Epithelial cell of esophagus (primary cell): Measurements from ENCODE around the gene PGAM5.
A peak's percentile ranks its signal among the peaks of the same experiment; 100 is the strongest.
"Not testable (repeated sequence)": the region's sequence is repeated elsewhere in the genome, so short reads cannot be mapped to it uniquely, and the experiment has no call there.

Experiments
- DNase-seq: peaks from one replicate; pipeline ENCODE4 v3.0.0; 2010; ENCODE audit warnings: low read depth
- H3K4me3 ChIP-seq: 2 replicates; pipeline ENCODE4 v1.5.1; 2011; ENCODE audit warnings: mild to moderate bottlenecking, low read length, control low read depth
- TF ChIP-seq, protein P1 (sequence below): IDR thresholded peaks from 2 replicates; pipeline ENCODE4 v1.5.1; 2011; ENCODE audit warnings: low read depth, mild to moderate bottlenecking, low read length, control low read depth, inconsistent platforms; ENCODE audit not compliant: insufficient read depth; ENCODE audit errors: missing control alignments

The PGAM5 gene

DNA sequence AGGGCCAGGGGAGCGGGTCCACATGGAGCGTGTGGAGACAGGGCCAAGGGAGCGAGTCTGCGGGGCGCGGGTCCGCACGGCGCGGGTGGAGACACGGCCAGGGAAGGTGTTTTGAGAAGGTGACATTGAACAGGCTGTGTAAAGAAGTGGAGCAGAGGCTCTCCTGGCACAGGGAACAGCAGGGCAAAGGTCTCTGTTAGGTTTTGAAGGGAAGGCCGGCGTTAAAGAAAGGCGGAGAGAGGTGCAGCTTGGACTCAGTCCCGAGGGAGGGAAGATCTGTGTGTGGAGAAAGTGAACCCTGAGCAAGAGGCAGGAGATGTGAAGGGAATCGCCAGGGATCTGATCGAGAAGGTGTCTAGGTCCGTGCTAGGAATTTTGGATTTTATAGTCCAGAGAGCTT is 21.4 kb upstream of the PGAM5 start:
- TF ChIP-seq, protein P1, sequence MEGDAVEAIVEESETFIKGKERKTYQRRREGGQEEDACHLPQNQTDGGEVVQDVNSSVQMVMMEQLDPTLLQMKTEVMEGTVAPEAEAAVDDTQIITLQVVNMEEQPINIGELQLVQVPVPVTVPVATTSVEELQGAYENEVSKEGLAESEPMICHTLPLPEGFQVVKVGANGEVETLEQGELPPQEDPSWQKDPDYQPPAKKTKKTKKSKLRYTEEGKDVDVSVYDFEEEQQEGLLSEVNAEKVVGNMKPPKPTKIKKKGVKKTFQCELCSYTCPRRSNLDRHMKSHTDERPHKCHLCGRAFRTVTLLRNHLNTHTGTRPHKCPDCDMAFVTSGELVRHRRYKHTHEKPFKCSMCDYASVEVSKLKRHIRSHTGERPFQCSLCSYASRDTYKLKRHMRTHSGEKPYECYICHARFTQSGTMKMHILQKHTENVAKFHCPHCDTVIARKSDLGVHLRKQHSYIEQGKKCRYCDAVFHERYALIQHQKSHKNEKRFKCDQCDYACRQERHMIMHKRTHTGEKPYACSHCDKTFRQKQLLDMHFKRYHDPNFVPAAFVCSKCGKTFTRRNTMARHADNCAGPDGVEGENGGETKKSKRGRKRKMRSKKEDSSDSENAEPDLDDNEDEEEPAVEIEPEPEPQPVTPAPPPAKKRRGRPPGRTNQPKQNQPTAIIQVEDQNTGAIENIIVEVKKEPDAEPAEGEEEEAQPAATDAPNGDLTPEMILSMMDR, result no peak
- no peak for DNase-seq
- no peak overlapping the region for H3K4me3 ChIP-seq

DNA sequence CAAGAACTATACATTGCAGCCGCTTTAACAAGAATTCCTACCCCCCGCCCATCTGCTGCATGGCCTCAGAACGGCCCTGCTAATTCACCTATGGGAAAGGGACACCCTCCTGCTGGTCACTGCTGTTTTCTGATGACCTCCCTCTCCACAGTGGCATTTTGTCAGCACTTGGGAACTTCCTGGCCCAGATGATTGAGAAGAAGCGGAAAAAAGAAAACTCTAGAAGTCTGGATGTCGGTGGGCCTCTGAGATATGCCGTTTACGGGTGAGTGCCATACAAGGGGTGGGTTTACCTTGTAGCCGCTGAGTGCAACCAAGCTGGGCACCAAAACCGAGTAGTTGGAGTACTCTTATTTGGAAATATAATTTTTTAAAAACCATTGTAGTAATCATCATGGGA is 20.5 kb upstream of the PGAM5 start:
- TF ChIP-seq, protein P1, result no peak
- DNase-seq, result no peak

DNA sequence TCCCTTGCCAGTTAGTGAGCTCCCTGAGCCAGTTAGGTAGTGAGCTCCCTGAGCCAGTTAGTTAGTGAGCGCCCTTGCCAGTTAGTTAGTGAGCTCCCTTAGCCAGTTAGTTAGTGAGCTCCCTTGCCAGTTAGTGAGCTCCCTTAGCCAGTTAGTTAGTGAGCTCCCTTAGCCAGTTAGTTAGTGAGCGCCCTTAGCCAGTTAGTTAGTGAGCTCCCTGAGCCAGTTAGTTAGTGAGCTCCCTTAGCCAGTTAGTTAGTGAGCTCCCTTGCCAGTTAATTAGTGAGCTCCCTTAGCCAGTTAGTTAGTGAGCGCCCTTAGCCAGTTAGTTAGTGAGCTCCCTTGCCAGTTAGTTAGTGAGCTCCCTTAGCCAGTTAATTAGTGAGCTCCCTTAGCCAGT is 18.6 kb upstream of the PGAM5 start:
- not testable (repeated sequence) for DNase-seq, H3K4me3 ChIP-seq

More for the DNA sequence above, 20.5 kb upstream of the PGAM5 start:
- H3K4me3 ChIP-seq, result no peak overlapping the region

DNA sequence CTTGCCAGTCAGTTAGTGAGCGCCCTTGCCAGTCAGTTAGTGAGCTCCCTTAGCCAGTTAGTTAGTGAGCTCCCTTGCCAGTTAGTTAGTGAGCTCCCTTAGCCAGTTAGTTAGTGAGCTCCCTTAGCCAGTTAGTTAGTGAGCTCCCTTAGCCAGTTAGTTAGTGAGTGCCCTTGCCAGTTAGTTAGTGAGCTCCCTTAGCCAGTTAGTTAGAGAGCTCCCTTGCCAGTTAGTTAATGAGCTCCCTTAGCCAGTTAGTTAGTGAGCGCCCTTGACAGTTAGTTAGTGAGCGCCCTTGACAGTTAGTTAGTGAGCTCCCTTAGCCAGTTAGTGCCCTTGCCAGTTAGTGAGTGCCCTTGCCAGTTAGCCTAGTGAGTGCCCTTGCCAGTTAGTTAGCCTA is 15.8 kb upstream of the PGAM5 start:
- DNase-seq, H3K4me3 ChIP-seq: not testable (repeated sequence)

DNA sequence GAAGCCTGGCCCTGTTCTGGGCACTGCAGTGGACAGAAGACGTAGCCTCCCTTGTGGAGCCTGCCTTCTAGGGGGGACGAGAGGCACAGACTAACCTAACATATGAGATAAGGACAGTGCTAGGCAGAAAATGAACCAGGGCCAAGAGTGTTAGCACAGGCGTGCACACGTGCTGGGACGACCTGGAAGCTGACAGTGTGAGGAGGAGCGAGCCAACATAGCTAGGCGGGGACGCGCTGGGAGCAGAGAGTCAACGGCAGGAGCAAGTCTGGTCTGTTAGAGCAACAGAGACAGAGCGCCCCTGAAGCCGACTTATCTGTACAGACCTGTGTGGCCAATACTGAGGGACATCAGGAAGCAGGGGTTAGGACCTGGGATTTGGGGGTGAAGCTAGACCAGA is 15.2 kb upstream of the PGAM5 start:
- no peak for DNase-seq
- TF ChIP-seq, protein P1, result no peak
- H3K4me3 ChIP-seq, result no peak overlapping the region

DNA sequence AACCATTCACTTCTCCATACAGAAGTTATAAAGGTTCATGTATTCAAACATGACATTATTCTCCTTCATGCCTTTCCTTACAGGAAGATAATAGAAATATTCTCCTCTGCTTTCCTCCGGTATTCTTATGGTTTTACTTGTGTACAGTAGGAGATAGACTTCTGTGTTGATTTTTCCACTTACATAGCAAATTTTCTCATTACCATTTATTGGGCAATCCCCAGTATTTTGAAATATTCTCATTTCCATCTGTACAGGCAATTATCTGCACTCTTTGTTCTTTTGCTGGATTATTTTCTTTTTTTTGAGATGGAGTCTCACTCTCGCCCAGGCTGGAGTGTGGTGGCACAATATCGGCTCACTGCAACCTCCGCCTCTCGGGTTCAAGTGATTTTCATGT is 12.3 kb upstream of the PGAM5 start:
- DNase-seq, result no peak
- no peak overlapping the region for H3K4me3 ChIP-seq
- TF ChIP-seq, protein P1, result no peak

DNA sequence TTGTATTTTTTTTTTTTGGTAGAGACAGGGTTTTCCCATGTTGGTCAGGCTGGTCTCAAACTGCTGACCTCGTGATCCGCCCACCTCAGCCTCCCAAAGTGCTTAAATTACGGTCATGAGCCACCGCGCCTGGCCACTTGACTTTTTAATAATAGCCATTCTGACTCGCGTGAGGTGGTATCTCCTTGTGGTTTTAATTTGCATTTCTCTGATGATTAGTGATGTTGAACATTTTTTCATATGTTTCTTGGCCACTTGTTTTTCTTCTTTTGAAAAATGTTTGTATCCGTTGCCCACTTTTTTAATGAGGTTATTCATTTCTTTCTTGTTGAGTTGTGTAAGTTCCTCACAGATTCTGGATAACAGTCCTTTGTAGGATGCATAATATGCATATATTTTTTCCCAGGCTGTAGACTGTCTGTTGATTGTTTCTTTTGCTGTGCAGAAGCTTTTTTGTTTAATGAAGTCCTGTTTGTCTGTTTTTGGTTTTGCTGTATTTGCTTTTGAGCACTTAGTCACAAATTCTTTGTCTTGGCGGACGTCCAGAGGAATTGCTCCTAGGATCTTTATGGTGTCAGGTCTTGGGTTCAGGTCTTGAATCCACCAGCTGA is 10.3 kb upstream of the PGAM5 start:
- DNase-seq, result peak; percentile 65
- TF ChIP-seq, protein P1, result no peak

DNA sequence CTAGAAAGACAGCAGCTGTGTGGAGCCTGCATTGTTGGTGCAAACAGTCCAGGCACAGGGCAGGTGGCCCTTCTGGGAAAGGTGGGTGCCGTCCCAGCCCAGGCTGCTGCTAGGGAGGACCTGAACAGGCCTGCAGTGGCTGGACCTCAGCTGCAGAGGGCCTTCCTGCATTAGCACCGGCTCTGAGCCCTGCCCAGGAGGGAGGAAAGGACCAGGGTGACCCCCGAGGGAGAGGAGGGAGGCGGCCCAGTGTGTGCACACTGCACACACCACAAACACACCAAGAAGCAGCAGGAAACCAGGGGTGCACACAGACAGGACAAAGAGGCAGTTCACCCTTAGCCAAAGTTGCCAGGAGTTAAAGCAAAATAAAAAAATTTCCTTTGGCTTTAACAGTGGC is 8.0 kb upstream of the PGAM5 start:
- DNase-seq, result no peak
- TF ChIP-seq, protein P1, result no peak

More for the DNA sequence above, 10.3 kb upstream of the PGAM5 start:
- H3K4me3 ChIP-seq, result no peak overlapping the region

More for the DNA sequence above, 8.0 kb upstream of the PGAM5 start:
- H3K4me3 ChIP-seq, result no peak overlapping the region
